Activated CD4-positive, alpha-beta T cell treated with anti-CD3 and anti-CD28 coated beads, Interleukin-2, amount 50 U/mL, for 24 hours (primary cell): ENCODE data around the gene CLN6.
"Not testable (repeated sequence)": the region's sequence is repeated elsewhere in the genome, so short reads cannot be mapped to it uniquely, and the experiment has no call there.

Experiments used
- DNase-seq, 2 donors: peaks; one replicate each; pipeline ENCODE4 v3.0.0-alpha.2; 2020; ENCODE audit warnings: low read depth in 1 of 2, low spot score in 1 of 2

Gene CLN6

DNA sequence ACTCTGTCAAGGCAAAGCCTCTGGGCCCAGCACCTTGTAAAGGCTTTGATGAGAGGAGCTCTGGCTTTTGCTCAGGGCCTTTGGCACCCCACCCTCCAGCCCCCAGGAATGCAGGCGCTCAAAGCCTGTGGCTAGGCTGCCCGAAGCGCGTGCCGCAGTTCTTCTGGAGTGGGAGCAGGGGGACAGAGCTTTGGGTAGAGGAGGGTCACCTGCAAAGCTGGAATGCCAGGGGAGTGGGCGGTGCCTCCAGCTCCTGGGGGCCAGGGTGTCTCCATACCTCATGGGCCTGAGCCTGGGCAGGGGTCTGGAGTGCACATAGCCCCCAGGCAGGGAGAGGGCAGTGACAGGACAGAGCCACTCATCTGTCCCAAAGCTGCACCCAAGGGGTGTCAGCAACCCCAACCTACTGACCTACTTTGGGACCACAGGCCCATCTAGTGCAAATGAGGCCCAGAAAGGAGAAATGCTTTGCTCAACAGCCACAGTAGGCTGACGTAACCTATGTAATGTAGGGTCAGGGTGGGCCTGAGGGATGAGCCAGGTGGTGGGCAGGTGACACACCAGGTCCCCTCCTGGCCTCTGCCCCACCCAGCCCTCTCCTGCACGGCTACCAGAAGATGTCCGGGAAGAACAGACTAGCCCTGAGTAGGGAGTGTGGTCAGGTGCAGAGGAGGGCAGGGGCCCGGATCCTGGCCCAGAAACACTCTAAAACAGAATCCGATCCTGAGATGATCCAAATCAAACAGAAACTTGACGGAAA, 22.2 kb downstream of the CLN6 start:
- DNase-seq = no peak

DNA sequence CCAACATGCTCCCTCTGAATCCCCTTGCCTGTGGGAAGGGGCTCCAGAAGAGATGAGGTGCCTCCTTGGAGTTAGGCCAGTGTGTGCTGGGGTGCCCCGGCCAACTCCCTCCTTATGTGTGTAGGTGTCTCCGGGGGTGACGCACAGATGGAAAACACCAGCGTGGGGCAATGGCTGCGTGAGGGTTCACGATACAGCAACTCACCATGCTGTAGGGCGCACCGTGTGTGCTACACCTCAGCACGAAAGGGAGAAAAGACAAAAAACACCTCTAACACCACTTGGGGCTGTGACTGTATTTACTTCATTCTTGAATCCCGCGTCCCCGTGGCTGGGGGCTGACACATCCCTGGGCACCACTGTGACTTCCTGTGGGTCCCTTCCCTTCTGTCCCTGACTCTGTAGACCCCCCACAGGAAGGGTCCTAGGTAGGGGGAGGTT, 22.8 kb downstream of the CLN6 start:
- DNase-seq = no peak

DNA sequence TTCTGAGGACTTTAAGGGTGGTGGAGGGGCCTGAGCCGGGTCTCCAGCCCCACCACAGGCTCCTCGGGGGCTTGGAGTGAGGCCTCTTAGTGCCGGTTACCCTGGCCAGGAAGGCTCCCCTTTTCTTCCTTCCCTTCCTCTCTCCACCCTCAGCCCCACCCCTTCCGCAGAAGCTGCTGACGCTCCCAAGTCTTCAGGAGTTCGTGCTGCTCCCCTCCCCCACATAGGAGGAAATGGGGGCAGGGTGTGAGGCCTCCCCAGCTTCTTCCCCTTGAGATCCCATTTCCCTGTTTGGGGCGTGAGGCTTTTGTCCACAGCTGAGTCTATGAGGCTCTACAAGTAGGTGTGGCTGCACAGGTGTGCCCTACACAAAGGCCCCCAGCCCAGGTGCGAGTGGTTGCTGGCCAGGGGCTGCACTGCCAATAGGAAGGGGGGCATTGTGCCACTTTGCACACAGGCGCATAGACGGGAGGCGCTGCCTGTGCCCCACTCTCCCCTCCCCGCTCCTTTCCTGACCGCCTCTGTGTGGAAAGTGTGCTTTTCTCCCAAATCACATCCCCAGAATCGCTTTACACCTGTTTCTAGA, 23.5 kb downstream of the CLN6 start:
- no peak for DNase-seq

DNA sequence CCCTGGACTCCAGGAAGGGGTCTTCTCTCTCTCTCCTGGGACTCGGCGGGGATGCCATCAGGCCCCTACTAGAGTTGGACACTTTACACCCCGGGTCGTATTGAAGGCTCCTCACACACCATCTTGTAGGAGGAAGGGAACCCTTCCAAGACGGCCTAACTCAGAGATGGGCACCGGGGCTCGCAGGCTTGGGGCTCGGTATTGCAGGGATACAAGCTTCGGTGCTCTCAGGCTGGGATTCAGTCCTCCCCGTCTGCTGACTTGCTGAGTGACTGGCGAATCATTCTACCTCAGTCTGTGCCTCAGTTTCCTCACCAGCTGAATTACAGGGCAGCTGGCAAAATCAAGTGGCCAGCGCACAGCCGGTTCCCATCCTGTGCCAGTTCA, 24.0 kb downstream of the CLN6 start:
- DNase-seq = no peak

DNA sequence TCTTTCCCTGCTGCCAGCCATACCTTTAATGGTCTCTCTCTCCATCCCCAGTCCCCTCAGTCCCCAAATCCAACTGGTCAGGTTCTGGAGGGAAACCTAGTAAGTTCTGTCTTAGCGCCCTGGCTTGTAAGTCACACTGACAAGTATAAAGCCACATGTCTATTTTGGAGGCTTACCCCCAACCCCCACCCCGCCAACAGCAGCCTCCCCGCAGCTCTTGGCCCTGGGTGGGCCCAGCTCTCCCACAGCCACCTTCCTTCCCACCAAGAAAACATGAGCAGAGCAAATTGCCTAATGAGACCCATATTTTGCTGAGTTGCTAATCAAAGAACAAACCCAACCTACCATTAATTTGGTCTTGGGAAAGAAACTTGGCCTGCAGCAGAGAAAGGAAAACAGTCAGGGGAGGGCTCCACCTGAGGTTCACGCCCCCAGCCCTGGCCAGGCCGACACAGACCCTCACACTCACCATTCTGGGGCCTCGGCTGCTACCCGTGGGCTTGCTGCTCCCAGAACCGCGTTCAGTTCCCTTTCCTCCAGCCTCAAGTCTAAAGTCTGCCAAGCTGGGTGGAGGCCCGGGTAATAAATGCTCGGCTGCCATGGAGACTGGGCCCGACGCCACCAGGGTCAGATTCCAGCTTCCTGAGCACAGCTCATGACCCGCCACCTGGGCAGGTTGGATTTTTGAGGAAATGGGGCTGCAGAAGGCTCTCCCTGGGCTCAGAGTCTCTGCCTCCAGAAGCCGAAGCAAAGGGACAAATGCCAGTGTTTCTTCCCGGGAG, 24.6 kb downstream of the CLN6 start, which contains the start of gene CALML4:
CALML4 (minus strand) TSS at position 557 of the 782 bp plus-strand sequence; CDS start at position 472, 85 bp downstream.
- DNase-seq = no peak

DNA sequence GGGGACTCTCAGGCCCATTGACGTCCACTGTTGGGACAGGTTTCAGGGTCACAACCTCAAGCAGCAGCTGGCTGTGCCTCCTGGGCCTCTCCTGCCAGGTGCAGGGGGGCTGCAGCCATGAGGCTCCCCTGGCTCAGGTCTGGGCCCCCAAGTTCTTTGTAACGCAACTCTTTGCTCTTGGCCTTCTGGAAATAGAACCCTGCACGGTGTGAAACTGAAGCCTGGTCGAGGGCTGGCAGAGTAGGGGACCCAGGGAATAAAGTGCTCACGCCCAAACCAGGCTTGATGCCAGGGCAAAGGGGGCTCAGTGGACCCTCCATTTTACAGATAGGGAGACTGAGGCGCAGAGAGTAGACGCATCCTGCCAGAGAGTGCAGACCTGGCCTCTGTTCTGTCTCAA, 25.2 kb downstream of the CLN6 start:
- DNase-seq = no peak

DNA sequence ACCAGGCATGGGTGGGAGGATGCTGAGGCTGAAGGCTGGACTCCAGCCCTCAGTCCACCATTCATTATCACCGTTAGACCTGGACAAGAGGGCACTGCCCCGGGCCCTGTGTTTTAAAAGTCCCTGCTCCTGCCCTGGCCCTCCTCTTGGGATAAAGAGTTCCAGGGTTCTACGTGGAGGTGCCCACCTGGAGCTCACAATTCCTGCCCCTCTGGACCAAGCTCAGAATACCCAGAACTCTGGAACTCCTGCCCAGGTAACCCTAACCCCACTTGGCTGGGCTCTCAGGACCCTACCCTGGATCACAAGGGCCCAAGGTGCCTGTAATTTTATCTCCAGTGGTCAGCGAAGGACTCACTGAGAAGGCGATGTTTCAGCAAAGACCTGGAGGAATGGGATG, 25.6 kb downstream of the CLN6 start:
- no peak for DNase-seq

DNA sequence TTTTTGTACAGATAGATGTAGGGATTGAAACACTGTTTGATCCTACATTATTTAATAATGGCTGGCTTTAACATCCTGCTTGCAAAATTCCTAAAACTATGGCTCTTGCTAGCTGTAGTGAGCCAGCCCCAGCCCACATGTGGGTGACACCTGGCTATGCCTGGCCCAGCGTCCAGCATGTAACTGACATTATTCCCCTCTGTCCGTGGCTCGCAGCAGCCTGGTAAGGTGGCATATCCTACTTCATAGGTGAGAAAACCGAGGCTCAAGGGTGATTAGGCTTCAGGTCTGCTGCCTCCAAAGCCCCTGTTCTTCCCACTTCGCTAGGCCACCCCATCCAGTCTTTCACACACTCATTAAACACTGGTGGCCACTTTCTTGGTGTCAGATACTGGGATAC, 26.0 kb downstream of the CLN6 start:
- no peak for DNase-seq

DNA sequence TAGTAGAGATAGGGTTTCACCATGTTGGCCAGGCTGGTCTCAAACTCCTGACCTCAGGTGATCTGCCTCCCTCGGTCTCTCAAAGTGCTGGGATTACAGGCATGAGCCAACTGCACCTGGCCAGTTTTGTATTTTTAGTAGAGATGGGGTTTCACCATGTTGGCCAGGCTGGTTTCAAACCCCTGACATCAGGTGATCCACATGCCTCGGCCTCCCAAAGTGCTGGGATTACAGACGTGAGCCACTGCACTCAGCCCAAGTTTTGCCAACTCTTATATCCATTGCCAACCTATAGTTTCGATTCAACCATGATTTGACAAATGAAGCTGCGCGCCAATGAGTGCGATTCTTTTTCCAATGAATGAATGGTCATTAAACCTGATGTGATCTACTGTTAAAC, 26.5 kb downstream of the CLN6 start:
- not testable (repeated sequence) for DNase-seq

DNA sequence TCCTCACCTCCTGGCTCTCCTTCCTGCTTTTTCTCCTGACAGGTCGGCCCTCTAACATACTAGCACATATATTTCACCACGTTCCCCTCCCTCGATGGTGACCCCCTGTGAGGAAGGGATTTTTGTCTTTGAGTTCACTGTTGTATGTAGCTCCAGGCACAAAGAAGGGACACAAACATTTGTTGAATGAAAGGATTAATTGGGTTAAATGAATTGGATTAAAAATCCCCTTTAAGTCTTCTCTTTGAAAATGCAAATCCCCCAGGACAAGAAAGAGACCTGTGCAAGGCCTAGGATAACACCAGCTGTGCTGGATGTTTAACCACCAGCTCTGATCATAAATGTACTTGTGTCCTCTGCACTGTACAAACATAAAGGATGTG, 27.7 kb downstream of the CLN6 start:
- DNase-seq = no peak

DNA sequence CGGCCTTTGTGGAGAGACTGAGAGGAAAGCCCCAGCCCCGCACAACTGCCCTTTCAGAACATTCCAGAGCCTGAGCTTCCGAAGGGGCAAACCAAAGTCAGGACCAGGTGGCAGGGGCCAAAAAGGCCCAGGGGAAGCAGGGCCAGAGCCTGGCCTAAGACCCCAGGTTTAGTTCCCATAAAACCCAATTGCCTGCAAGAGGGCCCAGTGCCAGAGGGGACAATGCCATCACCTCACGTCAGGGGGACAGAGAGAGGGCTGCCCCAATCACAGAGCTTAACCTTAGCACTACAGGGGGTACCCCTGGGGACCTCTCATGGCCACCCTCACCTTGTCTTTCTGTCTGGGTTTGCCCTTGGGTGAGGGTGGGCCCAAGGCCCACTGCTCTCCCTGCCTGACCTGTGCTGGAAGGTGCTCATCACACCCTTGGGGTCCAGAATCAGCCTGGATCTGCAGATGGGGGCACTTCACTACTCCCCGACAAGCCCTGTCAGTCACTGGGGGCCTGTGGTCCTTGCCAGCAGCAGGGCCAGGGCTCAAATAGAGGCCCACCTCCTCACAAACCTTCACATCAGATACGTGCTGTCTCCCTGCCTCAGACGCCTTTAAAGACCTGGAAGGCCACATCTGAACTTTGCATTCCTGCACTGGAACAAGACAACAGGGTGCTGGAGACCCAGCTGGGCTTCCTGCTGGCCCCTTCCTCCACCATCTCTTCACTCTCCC, 28.2 kb downstream of the CLN6 start:
- DNase-seq = no peak

DNA sequence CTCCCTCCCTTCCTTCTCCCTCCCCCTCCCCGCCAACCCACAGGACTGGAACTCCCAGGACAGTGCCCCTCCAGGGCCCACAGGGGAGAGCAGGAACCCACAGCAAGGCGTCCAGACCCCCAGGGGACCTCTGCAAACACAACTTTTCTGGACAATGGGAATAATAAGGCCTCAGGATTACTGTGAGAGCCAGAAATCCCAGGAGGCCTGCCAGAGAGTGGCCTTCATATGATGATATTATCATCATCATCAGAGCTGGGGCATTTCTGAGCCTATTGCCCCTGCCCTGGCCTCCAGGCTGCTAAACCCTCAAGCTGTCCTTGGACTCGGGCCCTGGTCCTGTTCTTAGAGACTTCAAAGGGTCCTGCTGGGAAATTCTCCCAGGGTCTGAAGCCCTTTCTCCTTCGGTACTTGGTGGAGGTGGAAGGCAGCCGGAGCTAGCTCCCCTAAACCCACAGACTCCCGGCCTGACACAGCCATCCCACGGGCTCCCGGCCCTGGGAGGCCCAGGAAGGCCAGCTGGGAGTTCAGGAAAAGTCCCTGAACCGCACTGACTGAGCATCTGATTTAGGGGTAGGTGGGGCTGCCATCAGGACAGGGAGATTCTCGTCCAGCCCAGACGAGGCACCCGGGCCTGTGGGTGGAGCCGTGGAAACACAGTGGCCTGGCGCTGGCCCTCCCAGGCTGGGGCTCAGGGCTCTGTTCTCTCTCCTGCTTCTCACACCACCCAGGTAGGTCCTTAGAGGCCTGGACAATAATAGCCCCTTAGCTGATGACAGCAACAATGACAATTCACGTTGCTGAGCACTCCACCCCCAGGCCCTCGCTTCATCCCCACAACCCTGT, 29.3 kb downstream of the CLN6 start:
- DNase-seq = no peak

DNA sequence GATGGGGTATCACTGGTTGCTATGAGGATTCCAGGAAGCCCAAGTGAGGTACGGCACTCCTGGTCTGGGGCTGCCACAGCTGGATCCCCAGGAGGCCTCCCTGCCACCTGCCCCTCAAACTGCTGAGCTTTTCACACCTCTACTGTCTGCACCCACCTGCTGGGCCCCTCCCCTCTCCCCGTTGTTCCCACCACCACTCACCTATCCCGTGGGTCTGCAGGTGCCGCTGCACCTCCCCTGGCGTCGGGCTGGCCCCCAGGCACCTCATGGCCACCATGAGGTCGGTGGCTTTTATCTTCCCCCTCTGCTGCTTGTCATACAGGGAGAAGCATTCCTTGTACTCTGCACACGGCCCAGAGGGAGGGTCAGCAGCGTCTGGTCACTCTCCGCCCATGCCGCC, 30.2 kb downstream of the CLN6 start:
- no peak for DNase-seq

DNA sequence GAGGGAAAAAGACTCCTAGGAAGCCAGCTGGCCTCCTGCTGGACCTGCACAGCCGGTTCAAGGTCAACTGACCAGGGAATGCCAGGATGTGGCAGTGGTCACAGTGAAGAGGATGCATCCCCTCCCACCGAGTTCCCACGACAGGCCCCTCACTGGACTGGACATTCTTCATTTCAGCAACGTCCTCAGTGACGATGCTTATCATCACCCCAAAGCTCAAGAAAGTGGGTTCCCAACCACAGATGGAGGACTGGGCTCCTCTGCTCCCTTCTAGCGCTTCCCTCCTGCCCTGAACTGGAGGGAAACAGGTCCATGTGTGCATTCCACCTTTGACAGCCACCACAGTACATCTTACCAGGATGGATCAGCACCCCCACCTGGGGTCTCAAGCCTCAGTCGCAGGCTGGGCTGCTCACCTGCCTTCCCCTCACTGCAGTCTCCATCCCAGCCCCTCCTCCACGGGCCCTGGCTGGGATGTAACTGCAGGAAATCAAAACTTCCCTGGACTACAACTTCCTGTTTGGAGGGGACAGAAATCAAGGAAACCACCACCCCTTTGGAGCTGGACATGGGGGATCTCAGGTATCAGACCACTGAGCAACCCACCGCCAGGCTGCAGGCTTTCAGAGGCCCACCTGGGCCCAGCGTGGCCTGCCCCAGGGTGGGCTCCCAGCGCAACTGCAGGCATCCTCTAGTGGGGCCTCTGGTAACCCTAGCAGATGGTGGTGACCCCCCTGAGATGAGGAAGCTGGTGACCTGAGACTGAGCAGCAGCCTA, 31.7 kb downstream of the CLN6 start:
- DNase-seq = no peak

DNA sequence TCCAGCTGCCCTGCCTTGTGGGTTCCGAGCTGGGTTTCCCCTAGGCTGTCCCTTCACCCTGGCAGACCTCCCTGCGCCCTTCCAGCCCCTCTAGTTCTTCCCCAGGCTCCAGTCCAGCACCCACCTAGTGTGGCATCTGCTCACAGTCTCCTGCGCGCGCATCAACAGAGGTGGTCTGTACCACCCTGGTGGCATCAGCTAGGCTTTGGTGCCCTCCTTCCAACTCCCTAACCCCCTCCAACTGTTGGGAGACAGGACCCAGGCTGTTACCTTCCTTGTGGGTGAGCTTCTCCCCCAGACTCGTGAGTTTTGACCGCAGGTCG, 32.4 kb downstream of the CLN6 start:
- DNase-seq = no peak

DNA sequence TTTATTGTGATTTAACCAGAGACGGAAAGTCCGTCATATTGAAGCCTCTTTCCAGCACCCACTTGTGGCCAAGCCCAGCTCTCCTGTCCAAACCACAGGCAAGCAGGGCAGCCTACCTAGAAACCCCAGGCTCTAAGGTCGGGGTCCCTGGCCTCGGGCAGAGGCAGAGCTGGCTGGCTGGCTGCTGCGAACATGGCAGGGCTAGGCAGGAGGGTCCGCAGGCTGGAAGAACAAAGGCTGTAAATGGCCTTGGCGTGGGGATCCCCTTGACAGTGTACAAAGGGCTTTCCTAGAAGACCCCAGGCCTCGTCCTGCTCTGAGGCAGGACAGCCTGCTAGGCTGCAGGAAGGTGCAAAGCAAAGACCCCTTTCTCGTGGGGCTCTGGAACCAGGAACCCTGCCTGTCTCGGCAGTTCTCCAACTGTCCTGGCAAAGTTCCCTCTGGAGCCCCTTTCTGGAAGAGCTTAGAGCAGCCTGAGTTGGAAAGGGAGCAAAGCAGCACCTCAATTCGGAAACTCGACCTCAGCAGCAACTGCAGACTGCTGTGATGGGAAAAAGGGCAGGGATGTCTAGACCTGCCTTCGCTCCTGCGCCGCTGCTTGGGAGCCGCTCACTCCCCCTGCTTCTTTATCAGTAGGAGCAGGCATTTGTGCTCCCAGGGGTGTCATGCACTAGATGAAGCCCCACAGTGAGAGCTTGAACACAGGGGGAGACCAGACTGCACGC, 32.9 kb downstream of the CLN6 start:
- DNase-seq = no peak

DNA sequence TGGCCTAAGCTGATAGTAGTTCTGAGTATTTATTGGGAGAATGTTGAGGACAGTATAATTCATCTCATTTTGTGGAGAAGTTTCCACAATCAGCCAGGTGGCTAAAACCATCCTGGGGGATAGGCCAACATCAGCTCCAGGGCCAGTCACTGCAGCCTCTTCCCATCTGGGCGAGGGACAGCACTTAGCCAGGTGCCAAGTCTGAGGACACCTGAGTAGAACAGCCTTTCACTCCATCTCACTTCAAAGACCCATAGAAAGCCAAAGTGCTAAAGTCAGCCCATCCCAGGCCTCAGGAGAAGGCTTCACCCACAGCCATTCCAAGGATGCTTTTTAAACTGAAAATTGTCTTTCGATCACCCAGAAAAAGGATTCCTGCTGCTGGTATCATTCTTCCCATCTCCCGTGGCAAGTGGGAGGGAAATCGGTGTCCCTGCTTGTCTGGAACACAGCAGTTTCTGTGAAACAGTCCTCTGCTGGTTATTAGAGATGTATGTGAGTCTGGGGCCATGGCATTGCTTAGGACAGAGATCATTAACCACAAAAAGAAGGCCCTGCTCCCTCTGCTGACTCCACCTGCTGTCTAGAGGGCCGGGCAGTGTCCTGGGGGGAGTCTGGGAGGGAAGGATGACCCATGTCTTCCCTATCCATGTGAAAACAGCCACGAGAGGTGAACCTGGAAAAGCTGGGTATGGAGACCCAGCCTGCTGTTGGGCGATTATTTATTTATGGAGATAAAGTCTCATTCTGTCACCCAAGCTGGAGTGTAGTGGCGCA, 34.0 kb downstream of the CLN6 start:
- DNase-seq = no peak

DNA sequence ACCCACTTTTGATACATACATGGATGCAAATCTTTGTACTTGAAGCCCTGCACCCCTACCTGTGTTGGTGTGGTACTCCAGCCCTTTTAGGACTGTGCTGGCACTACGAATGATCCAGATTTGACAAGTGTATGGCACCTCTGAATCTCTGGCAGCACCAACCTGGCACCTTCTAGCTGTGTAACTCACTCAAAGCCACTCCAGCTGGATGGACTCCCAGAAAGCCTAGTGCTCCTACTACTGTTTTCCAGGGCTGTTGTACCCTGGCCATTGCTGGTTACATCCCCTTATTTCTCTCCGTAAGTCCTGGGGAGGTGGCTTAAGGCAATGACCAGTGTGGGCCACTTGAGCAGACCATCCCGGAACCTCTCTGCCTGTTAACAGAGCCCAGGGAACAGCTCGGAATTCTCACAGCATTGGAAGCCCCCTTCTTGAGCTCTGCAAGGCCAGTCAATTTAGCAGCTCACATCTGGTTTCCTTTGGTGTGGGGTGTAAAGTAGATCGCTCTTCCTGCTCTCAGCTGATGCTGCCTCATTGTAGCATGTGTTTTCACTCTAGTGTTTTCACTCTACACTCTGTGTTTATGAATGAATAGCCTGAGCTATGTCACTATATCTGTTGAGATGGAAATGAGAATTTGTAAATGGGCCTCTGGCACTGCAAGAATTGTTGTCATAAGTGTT, 36.6 kb downstream of the CLN6 start:
- DNase-seq = no peak
